Kidney glomerular epithelial cell (primary cell): ENCODE data around the gene HSD17B12.
"Not testable (repeated sequence)": the region's sequence is repeated elsewhere in the genome, so short reads cannot be mapped to it uniquely, and the experiment has no call there.

Experiments used
- DNase-seq: peaks from one replicate; lab custom pipeline; 2025; lab: John Stamatoyannopoulos, UW

Gene HSD17B12

GRCh38 chr11:43747130-43747802 is 66.7 kb downstream of the HSD17B12 start:
- DNase-seq: no peak

GRCh38 chr11:43748095-43748494 is 67.6 kb downstream of the HSD17B12 start:
- no peak for DNase-seq

GRCh38 chr11:43751726-43752125 is 71.2 kb downstream of the HSD17B12 start:
- no peak for DNase-seq

- peak; percentile 51 for DNase-seq
Observed at GRCh38 chr11:43756575-43756974, 76.0 kb downstream of the HSD17B12 start.

- DNase-seq: no peak
Observed at GRCh38 chr11:43758927-43759326, 78.4 kb downstream of the HSD17B12 start.

DNA sequence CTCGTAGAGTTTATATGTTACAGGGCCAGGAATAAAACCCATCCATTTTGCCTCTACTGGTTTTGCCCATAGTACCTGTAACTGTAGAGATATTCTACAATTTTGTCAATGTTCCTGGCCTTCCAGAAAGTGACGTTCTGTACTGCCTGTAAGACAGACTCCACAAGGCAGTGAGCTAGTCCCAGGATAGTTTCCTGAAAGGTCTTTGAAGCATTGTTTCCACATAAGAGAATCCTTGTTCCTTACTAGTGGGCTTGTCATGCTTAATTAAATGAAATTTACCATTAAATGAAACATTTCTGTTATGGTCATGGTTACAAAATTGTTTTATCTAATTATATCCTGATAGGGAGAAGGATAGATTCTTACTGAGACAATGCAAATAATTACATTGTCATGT is 80.4 kb downstream of the HSD17B12 start:
- DNase-seq: no peak

GRCh38 chr11:43765194-43765593 is 84.7 kb downstream of the HSD17B12 start:
- no peak for DNase-seq

GRCh38 chr11:43768654-43769053 is 88.1 kb downstream of the HSD17B12 start:
- DNase-seq: not testable (repeated sequence)

DNA sequence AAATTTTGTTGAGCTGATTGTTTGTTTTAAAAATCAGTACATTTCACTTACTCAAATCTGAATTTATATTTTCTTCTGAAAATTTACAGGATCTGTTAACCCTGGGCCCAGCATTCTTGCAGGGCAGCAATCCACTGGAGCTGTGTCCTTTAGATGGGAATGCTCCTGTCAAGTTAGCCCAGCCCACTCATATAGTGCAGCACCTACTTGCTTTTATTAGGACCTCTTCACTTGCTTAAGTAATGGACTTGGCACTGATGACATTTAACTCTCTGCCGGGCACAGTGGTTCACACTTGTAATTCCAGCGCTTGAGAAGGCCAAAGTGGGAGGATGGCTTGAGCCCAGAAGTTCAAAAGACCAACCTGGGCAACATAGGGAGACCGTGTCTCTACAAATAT is 89.6 kb downstream of the HSD17B12 start:
- no peak for DNase-seq

- no peak for DNase-seq
Observed at GRCh38 chr11:43772733-43773132, 92.2 kb downstream of the HSD17B12 start.

GRCh38 chr11:43774786-43775185 is 94.2 kb downstream of the HSD17B12 start:
- no peak for DNase-seq

GRCh38 chr11:43779306-43779705 is 98.8 kb downstream of the HSD17B12 start:
- no peak for DNase-seq

GRCh38 chr11:43784301-43784700 is 103.8 kb downstream of the HSD17B12 start:
- DNase-seq: no peak

GRCh38 chr11:43784866-43785265 is 104.3 kb downstream of the HSD17B12 start:
- DNase-seq: no peak

GRCh38 chr11:43785318-43785717 is 104.8 kb downstream of the HSD17B12 start:
- no peak for DNase-seq

GRCh38 chr11:43786016-43786415 is 105.5 kb downstream of the HSD17B12 start:
- DNase-seq: no peak

GRCh38 chr11:43787824-43788223 is 107.3 kb downstream of the HSD17B12 start:
- DNase-seq: no peak

DNA sequence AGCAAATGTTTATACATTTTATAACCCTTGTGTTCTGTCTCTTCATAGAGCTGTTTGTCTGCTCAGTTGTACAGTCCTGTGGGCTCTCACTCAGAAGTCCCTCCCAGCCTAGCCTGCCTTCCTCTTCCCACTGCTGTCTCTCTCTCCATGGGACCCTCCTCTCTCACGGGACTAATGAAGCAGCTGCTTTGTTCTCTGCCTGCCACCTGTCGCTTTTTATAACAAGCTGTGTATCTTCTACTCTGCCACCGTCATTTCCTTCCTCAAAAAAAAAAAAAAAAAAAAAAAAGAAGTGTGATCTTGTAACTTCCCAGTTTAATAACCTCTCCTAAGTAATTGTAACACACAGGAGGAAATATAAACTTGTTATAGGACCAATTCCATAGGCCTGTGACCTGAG is 107.9 kb downstream of the HSD17B12 start:
- no peak for DNase-seq

DNA sequence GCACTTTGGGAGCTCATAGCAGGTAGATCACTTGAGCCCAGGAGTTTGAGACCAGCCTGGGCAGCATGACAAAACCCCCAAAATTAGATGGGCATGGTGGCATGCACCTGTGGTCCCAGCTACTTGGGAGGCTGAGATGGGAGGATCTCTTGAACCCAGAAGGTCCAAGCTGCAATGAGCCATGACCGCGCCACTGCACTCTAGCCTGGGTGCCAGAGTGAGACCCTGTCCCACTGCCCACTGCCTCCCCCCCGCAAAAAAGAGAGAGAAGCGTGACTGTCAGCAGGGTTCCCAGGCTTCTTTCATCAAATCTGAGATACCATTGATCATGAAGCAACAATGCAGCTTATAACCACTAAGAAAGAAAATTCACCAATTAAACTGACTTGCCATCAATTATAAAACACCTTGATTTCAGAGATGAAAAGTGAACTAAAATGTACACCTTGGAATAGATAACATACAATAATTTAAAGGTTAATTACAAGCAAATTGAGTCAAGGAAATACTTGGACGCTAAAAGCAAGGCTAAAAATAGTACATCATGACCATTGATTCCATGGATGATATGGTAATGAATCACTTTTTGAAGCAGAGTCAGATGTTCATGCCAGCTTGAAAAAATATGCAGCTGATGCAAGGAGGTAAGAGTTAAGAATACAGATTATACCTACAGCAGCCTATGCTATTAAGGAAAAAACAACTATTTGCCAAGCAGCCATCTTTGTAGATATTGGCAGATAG is 109.3 kb downstream of the HSD17B12 start:
- DNase-seq: peak; percentile 71

- peak; percentile 71 for DNase-seq
Observed at GRCh38 chr11:43790444-43790794, 109.9 kb downstream of the HSD17B12 start.

DNA sequence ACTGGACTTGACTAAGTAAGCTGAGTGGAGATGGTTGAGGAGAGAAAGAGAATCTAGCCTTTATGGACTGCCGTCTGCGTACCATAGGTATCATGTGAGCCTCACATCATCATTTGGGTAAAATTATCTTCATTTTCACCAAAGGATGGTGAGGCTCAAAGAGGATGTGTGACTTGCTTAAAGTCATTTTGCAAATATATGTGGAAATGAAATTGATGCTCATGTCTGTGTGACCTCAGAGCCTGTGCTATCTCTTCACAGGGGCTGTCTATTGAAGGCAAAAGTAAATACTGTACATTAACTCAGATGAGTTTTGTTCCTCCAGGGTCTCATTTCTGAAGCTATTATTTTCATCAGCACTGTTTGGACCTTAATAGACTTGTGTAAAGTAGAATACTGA is 116.8 kb downstream of the HSD17B12 start:
- DNase-seq: no peak

DNA sequence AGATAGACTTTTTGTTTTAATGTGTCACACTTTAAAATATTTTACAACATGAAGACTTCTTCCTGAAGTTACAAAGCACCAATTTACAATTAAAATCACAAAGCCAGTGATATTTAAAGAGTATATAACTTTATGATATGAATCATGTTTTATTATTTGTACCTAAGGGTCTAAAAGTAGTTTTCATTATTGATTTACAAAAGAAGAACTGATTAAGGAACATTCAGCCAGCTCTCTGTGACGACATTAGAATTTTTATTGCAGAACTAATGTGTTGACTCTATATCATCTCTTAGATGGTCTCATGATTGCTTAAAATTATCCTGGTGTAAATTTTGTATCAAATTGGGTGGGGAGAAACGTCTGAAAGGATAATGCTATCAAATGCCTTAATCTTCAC is 117.3 kb downstream of the HSD17B12 start:
- no peak for DNase-seq

- DNase-seq: no peak
Observed at GRCh38 chr11:43802509-43802908, 122.0 kb downstream of the HSD17B12 start.

- no peak for DNase-seq
Observed at GRCh38 chr11:43803766-43804165, 123.2 kb downstream of the HSD17B12 start.
